Measurements from ENCODE around the gene LYPD6B. TPM values are rescaled to one million over a fixed set of nuclear protein-coding genes. Genes with fewer than 3 reads are reported as not detected.

Gene LYPD6B
- total RNA-seq, result not detected

GRCh38 chr2:149038442-149039212 is at the start of gene LYPD6B:
Gene LYPD6B, plus strand, starts transcription at chr2:149038699. Its CDS starts 92,250 bp downstream, at chr2:149130949.
- DNase-seq, result no peak

- DNase-seq, result peak; percentile 43
Measured at GRCh38 chr2:148989882-148990493, 48.5 kb upstream of the LYPD6B start.

GRCh38 chr2:148990968-148991367 is 47.5 kb upstream of the LYPD6B start:
- no peak for DNase-seq

- no peak for DNase-seq
Measured at GRCh38 chr2:148992448-148992847, 46.1 kb upstream of the LYPD6B start.

- no peak for DNase-seq
Measured at GRCh38 chr2:148993351-148993750, 45.1 kb upstream of the LYPD6B start.

GRCh38 chr2:148994341-148994740 is 44.2 kb upstream of the LYPD6B start:
- DNase-seq, result no peak

- DNase-seq, result no peak
Measured at GRCh38 chr2:148996805-148997204, 41.7 kb upstream of the LYPD6B start.

- DNase-seq, result no peak
Measured at GRCh38 chr2:148998165-148998830, 40.2 kb upstream of the LYPD6B start.

GRCh38 chr2:148998831-148999200 is 39.7 kb upstream of the LYPD6B start:
- no peak for DNase-seq

- DNase-seq, result no peak
Measured at GRCh38 chr2:148999451-148999921, 39.0 kb upstream of the LYPD6B start.

- no peak for DNase-seq
Measured at GRCh38 chr2:149000158-149000938, 38.2 kb upstream of the LYPD6B start.

GRCh38 chr2:149001496-149001895 is 37.0 kb upstream of the LYPD6B start:
- no peak for DNase-seq

GRCh38 chr2:149002378-149002890 is 36.1 kb upstream of the LYPD6B start:
- no peak for DNase-seq

GRCh38 chr2:149002891-149003740 is 35.4 kb upstream of the LYPD6B start:
- DNase-seq, result no peak

- DNase-seq, result no peak
Measured at GRCh38 chr2:149004836-149005235, 33.7 kb upstream of the LYPD6B start.

- DNase-seq, result no peak
Measured at GRCh38 chr2:149005471-149006077, 32.9 kb upstream of the LYPD6B start.

- DNase-seq, result no peak
Measured at GRCh38 chr2:149006883-149007543, 31.5 kb upstream of the LYPD6B start.

- DNase-seq, result no peak
Measured at GRCh38 chr2:149008381-149008780, 30.1 kb upstream of the LYPD6B start.

GRCh38 chr2:149009576-149010461 is 28.7 kb upstream of the LYPD6B start:
- DNase-seq, result no peak

- no peak for DNase-seq
Measured at GRCh38 chr2:149012545-149012944, 26.0 kb upstream of the LYPD6B start.
